ENCODE data around the gene TRAPPC8. TPM values are rescaled to one million over a fixed set of nuclear protein-coding genes. Genes with fewer than 3 reads are reported as not detected.
"Not testable (repeated sequence)": the region's sequence is repeated elsewhere in the genome, so short reads cannot be mapped to it uniquely, and the experiment has no call there.

Gene TRAPPC8
- total RNA-seq, 1 experiment from 2014 or later: 38.0 TPM

DNA sequence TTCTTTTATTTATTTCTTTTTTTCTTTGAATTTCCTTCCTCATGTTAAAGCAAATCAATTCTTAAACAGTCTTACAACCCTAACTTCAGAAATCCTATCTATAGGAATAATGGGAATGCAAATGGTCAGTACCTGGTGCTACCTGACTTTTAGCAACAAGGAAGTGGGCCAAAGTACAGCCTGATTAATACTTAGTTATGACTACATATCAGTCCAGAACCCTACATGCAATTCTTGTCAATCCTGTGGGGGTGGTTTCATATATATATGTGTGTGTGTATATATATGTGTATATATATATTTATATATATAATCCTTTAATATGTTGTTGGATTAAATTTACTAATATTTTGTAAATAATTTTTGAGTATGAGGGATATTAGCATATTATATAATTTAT is 14.8 kb upstream of the TRAPPC8 start:
- Mint-ChIP-seq H3K36me3 (ENCODE audit: insufficient read depth, unreplicated experiment) (no peaks in the 10 kb centered on the region), H3K9me3 (ENCODE audit: low read depth, unreplicated experiment) (peaks cover 3% of the 10 kb centered on the region), H3K27ac (ENCODE audit: unreplicated experiment) (no peak overlapping the region), H3K4me3 (ENCODE audit: low read depth, unreplicated experiment) (no peak overlapping the region), H3K27me3 (ENCODE audit: unreplicated experiment) (no peaks in the 10 kb centered on the region), H3K4me1 (ENCODE audit: low read depth, unreplicated experiment) (peaks cover 11% of the 10 kb centered on the region)
- DNase-seq: no peak
- TF ChIP-seq, protein P1, sequence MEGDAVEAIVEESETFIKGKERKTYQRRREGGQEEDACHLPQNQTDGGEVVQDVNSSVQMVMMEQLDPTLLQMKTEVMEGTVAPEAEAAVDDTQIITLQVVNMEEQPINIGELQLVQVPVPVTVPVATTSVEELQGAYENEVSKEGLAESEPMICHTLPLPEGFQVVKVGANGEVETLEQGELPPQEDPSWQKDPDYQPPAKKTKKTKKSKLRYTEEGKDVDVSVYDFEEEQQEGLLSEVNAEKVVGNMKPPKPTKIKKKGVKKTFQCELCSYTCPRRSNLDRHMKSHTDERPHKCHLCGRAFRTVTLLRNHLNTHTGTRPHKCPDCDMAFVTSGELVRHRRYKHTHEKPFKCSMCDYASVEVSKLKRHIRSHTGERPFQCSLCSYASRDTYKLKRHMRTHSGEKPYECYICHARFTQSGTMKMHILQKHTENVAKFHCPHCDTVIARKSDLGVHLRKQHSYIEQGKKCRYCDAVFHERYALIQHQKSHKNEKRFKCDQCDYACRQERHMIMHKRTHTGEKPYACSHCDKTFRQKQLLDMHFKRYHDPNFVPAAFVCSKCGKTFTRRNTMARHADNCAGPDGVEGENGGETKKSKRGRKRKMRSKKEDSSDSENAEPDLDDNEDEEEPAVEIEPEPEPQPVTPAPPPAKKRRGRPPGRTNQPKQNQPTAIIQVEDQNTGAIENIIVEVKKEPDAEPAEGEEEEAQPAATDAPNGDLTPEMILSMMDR (IDR thresholded peaks at IDR 0.05; ENCODE audit: unreplicated experiment): no peak
- intact Hi-C loops (cut with micrococcal nuclease; ENCODE audit: unreplicated experiment): loop anchor here (5.0 kb wide), 1 partner anchor 110 kb away; no protein-coding TSS in a partner anchor
- no TSS peak for BruUV-seq (replicated peaks)
- CTCF ChIA-PET: no interaction called here

GRCh38 chr18:31954349-31954748 is 11.4 kb upstream of the TRAPPC8 start:
- Mint-ChIP-seq H3K9me3 (ENCODE audit: low read depth, unreplicated experiment) (no peaks in the 10 kb centered on the region), H3K4me3 (ENCODE audit: low read depth, unreplicated experiment) (no peak overlapping the region), H3K27ac (ENCODE audit: unreplicated experiment) (peak overlapping the region; percentile 49), H3K4me1 (ENCODE audit: low read depth, unreplicated experiment) (peaks cover 31% of the 10 kb centered on the region), H3K27me3 (ENCODE audit: unreplicated experiment) (no peaks in the 10 kb centered on the region), H3K36me3 (ENCODE audit: insufficient read depth, unreplicated experiment) (peaks cover 6% of the 10 kb centered on the region)
- BruUV-seq (replicated peaks): no TSS peak
- intact Hi-C loops (cut with micrococcal nuclease; ENCODE audit: unreplicated experiment): no loop called here
- CTCF ChIA-PET: no interaction called here
- TF ChIP-seq, protein P1 (IDR thresholded peaks at IDR 0.05; ENCODE audit: unreplicated experiment): no peak
- DNase-seq: peak; percentile 47

- BruUV-seq (replicated peaks); CTCF ChIA-PET; H3K4me3 Mint-ChIP-seq (ENCODE audit: low read depth, unreplicated experiment); DNase-seq; H3K36me3 Mint-ChIP-seq (ENCODE audit: insufficient read depth, unreplicated experiment); H3K27me3 Mint-ChIP-seq (ENCODE audit: unreplicated experiment); intact Hi-C loops (cut with micrococcal nuclease; ENCODE audit: unreplicated experiment); H3K9me3 Mint-ChIP-seq (ENCODE audit: low read depth, unreplicated experiment); H3K27ac Mint-ChIP-seq (ENCODE audit: unreplicated experiment): not testable (repeated sequence)
- peaks cover 31% of the 10 kb centered on the region for H3K4me1 Mint-ChIP-seq (ENCODE audit: low read depth, unreplicated experiment)
Measured at GRCh38 chr18:31953699-31954098, 10.8 kb upstream of the TRAPPC8 start.

DNA sequence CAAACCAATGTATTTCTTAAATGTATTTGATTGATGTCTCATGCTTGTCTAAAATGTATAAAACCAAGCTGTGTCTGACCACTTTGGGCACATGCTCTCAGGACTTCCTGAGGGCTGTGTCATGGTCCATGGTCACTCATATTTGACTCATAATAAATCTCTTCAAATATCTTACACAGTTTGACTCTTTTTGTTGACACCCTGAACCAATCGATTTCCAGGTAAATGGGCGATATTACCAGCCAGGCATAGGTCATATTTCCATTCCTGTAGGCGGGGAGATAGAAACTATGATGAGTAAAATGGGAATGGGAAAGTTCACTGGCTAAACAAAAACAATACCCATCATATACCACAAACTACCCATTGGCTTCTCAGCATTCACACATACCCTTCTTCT is 9.3 kb upstream of the TRAPPC8 start:
- H3K36me3 Mint-ChIP-seq (ENCODE audit: insufficient read depth, unreplicated experiment): peaks cover 6% of the 10 kb centered on the region
- H3K4me1 Mint-ChIP-seq (ENCODE audit: low read depth, unreplicated experiment): peaks cover 31% of the 10 kb centered on the region
- BruUV-seq (replicated peaks): no TSS peak
- DNase-seq: no peak
- peaks cover 3% of the 10 kb centered on the region for H3K9me3 Mint-ChIP-seq (ENCODE audit: low read depth, unreplicated experiment)
- H3K4me3 Mint-ChIP-seq (ENCODE audit: low read depth, unreplicated experiment): no peak overlapping the region
- peak overlapping the region; percentile 7 for H3K27ac Mint-ChIP-seq (ENCODE audit: unreplicated experiment)
- H3K27me3 Mint-ChIP-seq (ENCODE audit: unreplicated experiment): no peaks in the 10 kb centered on the region
- CTCF ChIA-PET: no interaction called here
- TF ChIP-seq, protein P1 (IDR thresholded peaks at IDR 0.05; ENCODE audit: unreplicated experiment): no peak
- intact Hi-C loops (cut with micrococcal nuclease; ENCODE audit: unreplicated experiment): no loop called here

DNA sequence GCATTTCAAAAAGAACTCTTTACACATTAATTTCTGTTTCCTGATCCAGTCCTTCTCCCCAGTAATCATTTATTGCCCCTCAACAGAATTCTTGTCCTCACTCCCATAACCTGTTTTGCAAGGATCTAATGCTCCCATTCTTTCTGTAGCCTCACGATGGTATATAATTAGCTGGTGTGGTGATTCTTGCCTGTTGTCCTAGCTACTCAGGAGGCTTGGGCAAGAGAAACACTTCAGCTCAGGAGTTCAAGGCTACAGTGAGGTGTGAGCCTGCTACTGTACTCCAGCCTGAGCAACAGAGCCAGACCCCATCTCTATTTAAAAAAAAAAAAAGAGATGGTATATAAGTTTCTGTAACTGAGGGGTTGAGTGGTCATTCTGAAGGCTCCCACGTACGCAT is 7.7 kb upstream of the TRAPPC8 start:
- H3K36me3 Mint-ChIP-seq (ENCODE audit: insufficient read depth, unreplicated experiment): peaks cover 6% of the 10 kb centered on the region
- H3K27ac Mint-ChIP-seq (ENCODE audit: unreplicated experiment): peak overlapping the region; percentile 34
- CTCF ChIA-PET: no interaction called here
- peaks cover 35% of the 10 kb centered on the region for H3K4me1 Mint-ChIP-seq (ENCODE audit: low read depth, unreplicated experiment)
- H3K27me3 Mint-ChIP-seq (ENCODE audit: unreplicated experiment): no peaks in the 10 kb centered on the region
- peak overlapping the region; percentile 22 for H3K4me3 Mint-ChIP-seq (ENCODE audit: low read depth, unreplicated experiment)
- TF ChIP-seq, protein P1 (IDR thresholded peaks at IDR 0.05; ENCODE audit: unreplicated experiment): no peak
- DNase-seq: peak; percentile 9
- intact Hi-C loops (cut with micrococcal nuclease; ENCODE audit: unreplicated experiment): no loop called here
- H3K9me3 Mint-ChIP-seq (ENCODE audit: low read depth, unreplicated experiment): peaks cover 3% of the 10 kb centered on the region
- BruUV-seq (replicated peaks): no TSS peak

DNA sequence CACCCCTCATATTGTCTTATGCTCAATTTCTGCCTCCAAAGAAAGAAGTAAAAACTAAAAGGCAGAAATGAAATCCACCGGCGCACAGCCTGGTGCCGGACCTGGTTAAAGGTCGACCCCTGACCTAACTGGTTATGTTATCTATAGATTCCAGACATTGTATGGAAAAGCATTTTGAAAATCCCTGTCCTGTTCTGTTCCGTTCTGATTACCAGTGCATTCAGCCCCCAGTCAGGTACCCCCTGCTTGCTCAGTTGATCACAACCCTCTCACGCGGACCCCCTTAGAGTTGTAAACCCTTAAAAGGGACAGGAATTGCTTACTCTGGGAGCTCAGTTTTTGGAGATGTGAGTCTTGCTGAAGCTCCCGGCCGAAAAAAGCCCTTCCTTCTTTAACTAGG is 5.4 kb upstream of the TRAPPC8 start:
- BruUV-seq (replicated peaks); H3K27ac Mint-ChIP-seq (ENCODE audit: unreplicated experiment); H3K9me3 Mint-ChIP-seq (ENCODE audit: low read depth, unreplicated experiment); intact Hi-C loops (cut with micrococcal nuclease; ENCODE audit: unreplicated experiment); H3K4me3 Mint-ChIP-seq (ENCODE audit: low read depth, unreplicated experiment); CTCF ChIA-PET; H3K27me3 Mint-ChIP-seq (ENCODE audit: unreplicated experiment); DNase-seq: not testable (repeated sequence)
- H3K4me1 Mint-ChIP-seq (ENCODE audit: low read depth, unreplicated experiment): peaks cover 42% of the 10 kb centered on the region
- H3K36me3 Mint-ChIP-seq (ENCODE audit: insufficient read depth, unreplicated experiment): peaks cover 17% of the 10 kb centered on the region

Measured in Calu3 (cell line).